ENCODE data around the gene IL9.

DNA sequence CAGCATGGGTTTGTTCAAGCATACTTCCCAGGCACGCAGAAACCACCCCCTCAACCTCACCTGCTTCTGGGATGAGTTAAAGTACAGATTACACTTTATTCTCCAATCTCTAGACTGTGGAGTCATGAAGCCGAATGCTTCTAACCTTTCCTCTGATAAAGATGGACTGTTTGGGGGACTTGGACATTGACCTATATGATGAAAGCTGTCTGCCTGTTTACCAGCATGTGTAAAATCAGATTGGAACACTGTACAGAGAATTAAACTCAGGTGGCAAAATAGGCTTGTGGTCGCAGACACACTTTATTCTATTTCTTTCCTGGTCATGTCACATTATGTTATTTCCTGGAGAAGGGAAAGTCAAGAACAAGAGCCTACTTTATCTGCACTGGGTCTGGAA, 25.7 kb downstream of the IL9 start:
- no peak for TF ChIP-seq EZH2 (IDR thresholded peaks at IDR 0.05; ENCODE audit: insufficient read depth, poor library complexity, severe bottlenecking)
- no peak for TF ChIP-seq EZH2phosphoT487 (IDR thresholded peaks at IDR 0.05; ENCODE audit: insufficient read depth, low read depth)

All from GM23248 (cell line).